OCI-LY3 (cell line): ENCODE results near the gene NTRK2.

Experiments used
- H2AFZ ChIP-seq: fragments of 200-600, 300-600 bp; shearing (Covaris generic); 2 replicates; pipeline ENCODE4 v1.6.0; 2014; ENCODE audit warnings: antibody characterized with exemption, low read depth, low read length
- H3K27ac ChIP-seq: fragments of 200-600, 300-600 bp; sonication (generic); 2 replicates; pipeline ENCODE4 v1.5.1; 2014; ENCODE audit warnings: mild to moderate bottlenecking, low read length, moderate library complexity, mixed read lengths
- H3K27me3 ChIP-seq: fragments of 200-600, 300-600 bp; sonication (generic); 2 replicates; pipeline ENCODE4 v1.6.1; 2014; ENCODE audit warnings: low read depth, low read length, mixed read lengths
- H3K36me3 ChIP-seq: fragments of 200-600, 300-600 bp; sonication (generic); replicated peaks from 2 replicates; pipeline ENCODE3; 2014; ENCODE audit warnings: low read depth, low read length, mixed read lengths
- H3K4me1 ChIP-seq: fragments of 300-600, 200-600 bp; sonication (generic); 2 replicates; pipeline ENCODE4 v1.6.1; 2014; ENCODE audit warnings: low read length, mixed read lengths
- H3K4me2 ChIP-seq: fragments of 200-600, 300-600 bp; sonication (generic); 2 replicates; pipeline ENCODE4 v1.6.1; 2014; ENCODE audit warnings: low read length, mixed read lengths
- H3K4me3 ChIP-seq: fragments of 300-600, 200-600 bp; sonication (generic); 2 replicates; pipeline ENCODE4 v1.5.1; 2014; ENCODE audit warnings: antibody characterized with exemption, mild to moderate bottlenecking, low read length, moderate library complexity
- H3K79me2 ChIP-seq: fragments of 300-600, 200-600 bp; shearing (Covaris generic); 2 replicates; pipeline ENCODE4 v1.6.1; 2014; ENCODE audit warnings: mild to moderate bottlenecking, low read length, mixed read lengths
- H3K9ac ChIP-seq: fragments of 300-600, 200-600 bp; shearing (Covaris generic); 2 replicates; pipeline ENCODE4 v1.6.0; 2014; ENCODE audit warnings: mild to moderate bottlenecking, low read length, moderate library complexity
- H3K9me3 ChIP-seq: fragments of 200-600, 300-600 bp; shearing (Covaris generic); 2 replicates; pipeline ENCODE4 v1.6.1; 2014; ENCODE audit warnings: low read length, mixed read lengths; ENCODE audit not compliant: insufficient read depth
- H4K20me1 ChIP-seq: fragments of 200-600, 300-600 bp; sonication (generic); 2 replicates; pipeline ENCODE4 v1.6.1; 2016; ENCODE audit warnings: low read length, mixed read lengths; ENCODE audit not compliant: insufficient read depth
- EZH2phosphoT487 ChIP-seq: fragments of 200-600 bp; shearing (Covaris generic); IDR thresholded peaks from 2 replicates; pipeline ENCODE4 v1.6.1; 2018; ENCODE audit warnings: antibody characterized with exemption, mixed run types, low read depth
- TF ChIP-seq, protein P1 (sequence below): fragments of 200-600, 300-600 bp; sonication (generic); IDR thresholded peaks from 2 replicates; pipeline ENCODE4 v1.5.1; 2014; ENCODE audit warnings: antibody characterized with exemption, low read length, low read depth

NTRK2 gene

GRCh38 chr9:84886866-84887265, 217.3 kb downstream of the NTRK2 start:
- no peaks in the 10 kb centered on the region for H3K36me3 ChIP-seq
- H3K4me2 ChIP-seq = no peak overlapping the region
- H3K9me3 ChIP-seq = no peaks in the 10 kb centered on the region
- no peaks in the 10 kb centered on the region for H3K79me2 ChIP-seq
- TF ChIP-seq, protein P1, sequence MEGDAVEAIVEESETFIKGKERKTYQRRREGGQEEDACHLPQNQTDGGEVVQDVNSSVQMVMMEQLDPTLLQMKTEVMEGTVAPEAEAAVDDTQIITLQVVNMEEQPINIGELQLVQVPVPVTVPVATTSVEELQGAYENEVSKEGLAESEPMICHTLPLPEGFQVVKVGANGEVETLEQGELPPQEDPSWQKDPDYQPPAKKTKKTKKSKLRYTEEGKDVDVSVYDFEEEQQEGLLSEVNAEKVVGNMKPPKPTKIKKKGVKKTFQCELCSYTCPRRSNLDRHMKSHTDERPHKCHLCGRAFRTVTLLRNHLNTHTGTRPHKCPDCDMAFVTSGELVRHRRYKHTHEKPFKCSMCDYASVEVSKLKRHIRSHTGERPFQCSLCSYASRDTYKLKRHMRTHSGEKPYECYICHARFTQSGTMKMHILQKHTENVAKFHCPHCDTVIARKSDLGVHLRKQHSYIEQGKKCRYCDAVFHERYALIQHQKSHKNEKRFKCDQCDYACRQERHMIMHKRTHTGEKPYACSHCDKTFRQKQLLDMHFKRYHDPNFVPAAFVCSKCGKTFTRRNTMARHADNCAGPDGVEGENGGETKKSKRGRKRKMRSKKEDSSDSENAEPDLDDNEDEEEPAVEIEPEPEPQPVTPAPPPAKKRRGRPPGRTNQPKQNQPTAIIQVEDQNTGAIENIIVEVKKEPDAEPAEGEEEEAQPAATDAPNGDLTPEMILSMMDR = no peak
- no peak for TF ChIP-seq EZH2phosphoT487
- no peaks in the 10 kb centered on the region for H3K4me1 ChIP-seq
- H3K9ac ChIP-seq = no peak overlapping the region
- H3K27me3 ChIP-seq = no peaks in the 10 kb centered on the region
- no peak overlapping the region for H2AFZ ChIP-seq
- H4K20me1 ChIP-seq = no peaks in the 10 kb centered on the region
- H3K4me3 ChIP-seq = no peak overlapping the region
- no peak overlapping the region for H3K27ac ChIP-seq

GRCh38 chr9:84891924-84892323, 222.4 kb downstream of the NTRK2 start:
- no peaks in the 10 kb centered on the region for H3K36me3 ChIP-seq
- no peaks in the 10 kb centered on the region for H3K27me3 ChIP-seq
- H3K9me3 ChIP-seq = no peaks in the 10 kb centered on the region
- no peaks in the 10 kb centered on the region for H3K79me2 ChIP-seq
- no peaks in the 10 kb centered on the region for H3K4me1 ChIP-seq
- no peak overlapping the region for H3K4me2 ChIP-seq
- no peak overlapping the region for H3K4me3 ChIP-seq
- no peak overlapping the region for H3K9ac ChIP-seq
- H3K27ac ChIP-seq = no peak overlapping the region
- TF ChIP-seq, protein P1 = no peak
- TF ChIP-seq EZH2phosphoT487 = no peak
- no peak overlapping the region for H2AFZ ChIP-seq
- no peaks in the 10 kb centered on the region for H4K20me1 ChIP-seq

DNA sequence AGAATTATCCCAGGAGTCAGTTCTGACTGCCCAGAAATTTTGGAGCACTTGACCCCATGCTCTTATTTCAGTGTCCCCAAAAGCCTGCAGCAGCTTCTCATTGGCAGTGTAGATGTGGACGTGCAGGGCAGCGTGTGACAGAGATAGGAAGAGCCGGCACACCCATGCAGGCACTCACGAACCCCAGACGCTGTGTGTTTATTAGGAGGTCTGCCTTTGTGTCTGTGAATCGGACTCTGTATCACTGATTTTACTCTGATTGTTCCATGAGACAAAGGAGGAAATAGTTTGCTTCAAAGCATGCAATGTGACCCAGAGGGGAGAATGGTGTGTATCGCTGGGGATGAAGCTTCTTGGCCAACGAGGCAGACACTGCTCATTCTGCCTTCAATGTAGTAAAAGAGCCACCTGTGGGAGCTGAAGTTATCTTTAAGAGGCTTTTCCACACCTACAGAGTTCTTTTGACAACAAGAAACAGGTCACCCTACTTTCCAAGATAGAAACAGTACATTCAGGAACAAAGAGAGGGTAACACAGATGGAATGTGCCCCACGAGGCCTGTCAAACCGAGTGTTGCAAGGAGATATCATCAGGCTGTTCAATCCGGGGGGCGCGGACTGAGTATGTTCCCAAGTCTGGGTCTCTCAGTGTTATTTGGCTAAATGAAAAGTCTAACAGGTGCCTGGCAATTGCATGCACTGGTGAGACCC, 224.0 kb downstream of the NTRK2 start:
- H3K36me3 ChIP-seq = no peaks in the 10 kb centered on the region
- H3K9ac ChIP-seq = no peak overlapping the region
- H3K4me3 ChIP-seq = no peak overlapping the region
- H3K27ac ChIP-seq = no peak overlapping the region
- H2AFZ ChIP-seq = no peak overlapping the region
- H3K27me3 ChIP-seq = no peaks in the 10 kb centered on the region
- no peaks in the 10 kb centered on the region for H4K20me1 ChIP-seq
- H3K9me3 ChIP-seq = no peaks in the 10 kb centered on the region
- no peaks in the 10 kb centered on the region for H3K4me1 ChIP-seq
- TF ChIP-seq EZH2phosphoT487 = no peak
- TF ChIP-seq, protein P1 = no peak
- H3K79me2 ChIP-seq = no peaks in the 10 kb centered on the region
- no peak overlapping the region for H3K4me2 ChIP-seq

GRCh38 chr9:84894859-84895258, 225.3 kb downstream of the NTRK2 start:
- H3K9ac ChIP-seq = no peak overlapping the region
- H3K4me1 ChIP-seq = no peaks in the 10 kb centered on the region
- no peak overlapping the region for H3K27ac ChIP-seq
- H4K20me1 ChIP-seq = no peaks in the 10 kb centered on the region
- no peaks in the 10 kb centered on the region for H3K36me3 ChIP-seq
- H3K9me3 ChIP-seq = no peaks in the 10 kb centered on the region
- no peaks in the 10 kb centered on the region for H3K79me2 ChIP-seq
- H3K27me3 ChIP-seq = no peaks in the 10 kb centered on the region
- TF ChIP-seq, protein P1 = no peak
- no peak for TF ChIP-seq EZH2phosphoT487
- H3K4me2 ChIP-seq = no peak overlapping the region
- H2AFZ ChIP-seq = no peak overlapping the region
- no peak overlapping the region for H3K4me3 ChIP-seq
